ENCODE data around the gene USP21. TPM values are rescaled to one million over a fixed set of nuclear protein-coding genes. Genes with fewer than 3 reads are reported as not detected.

USP21 gene
- total RNA-seq, 2 donors from 2014 or later: 35.9 to 37.0 TPM

GRCh38 chr1:161153176-161153575 is 6.1 kb upstream of the USP21 start:
- DNase-seq (no peak), ATAC-seq (no peak)
- Mint-ChIP-seq H3K36me3 (ENCODE audit: low read depth) (peaks cover 6% of the 10 kb centered on the region), H3K4me3 (peak overlapping the region; percentile 98), H3K27ac (peak overlapping the region; percentile 99), H3K27me3 (no peaks in the 10 kb centered on the region), H3K4me1 (peaks cover 26% of the 10 kb centered on the region)
- H3K9me3 ChIP-seq (ENCODE audit: control insufficient read depth, low read length, poor library complexity, severe bottlenecking): no peaks in the 10 kb centered on the region

- peaks cover 32% of the 10 kb centered on the region for H3K4me1 Mint-ChIP-seq
- no peaks in the 10 kb centered on the region for H3K9me3 ChIP-seq (ENCODE audit: control insufficient read depth, low read length, poor library complexity, severe bottlenecking)
- peak within 1 kb of the TSS; percentile 98 for H3K4me3 Mint-ChIP-seq
- ATAC-seq: peak; percentile 93
- peak within 1 kb of the TSS; percentile 99 for H3K27ac Mint-ChIP-seq
- H3K27me3 Mint-ChIP-seq: no peaks in the 10 kb centered on the region
- peak; percentile 57 to 73 (median 69) for DNase-seq
- peaks cover 6% of the 10 kb centered on the region for H3K36me3 Mint-ChIP-seq (ENCODE audit: low read depth)
Observed at GRCh38 chr1:161153682-161154337, 5.5 kb upstream of the USP21 start, which contains the start of gene UFC1. TSS of gene UFC1 (plus strand) at chr1:161153978. CDS start at chr1:161153998, 20 bp downstream.

GRCh38 chr1:161157867-161158266 is 1.4 kb upstream of the USP21 start:
- ATAC-seq (no peak), DNase-seq (no peak)
- H3K9me3 ChIP-seq (ENCODE audit: control insufficient read depth, low read length, poor library complexity, severe bottlenecking): no peaks in the 10 kb centered on the region
- Mint-ChIP-seq H3K27me3 (no peaks in the 10 kb centered on the region), H3K4me1 (peaks cover 55% of the 10 kb centered on the region), H3K36me3 (ENCODE audit: low read depth) (peaks cover 9% of the 10 kb centered on the region), H3K4me3 (peak overlapping the region; percentile 93), H3K27ac (peak overlapping the region; percentile 97)

- Mint-ChIP-seq H3K27ac (peak overlapping the region; percentile 97), H3K36me3 (ENCODE audit: low read depth) (peaks cover 13% of the 10 kb centered on the region), H3K4me3 (peak overlapping the region; percentile 93), H3K4me1 (peaks cover 61% of the 10 kb centered on the region), H3K27me3 (no peaks in the 10 kb centered on the region)
- DNase-seq: no peak
- H3K9me3 ChIP-seq (ENCODE audit: control insufficient read depth, low read length, poor library complexity, severe bottlenecking): no peaks in the 10 kb centered on the region
- no peak for ATAC-seq
Observed at GRCh38 chr1:161158316-161159010, 837 bp upstream of the USP21 start.

GRCh38 chr1:161159913-161160243 is 578 bp downstream of the USP21 start:
- H3K9me3 ChIP-seq (ENCODE audit: control insufficient read depth, low read length, poor library complexity, severe bottlenecking): no peaks in the 10 kb centered on the region
- H3K27me3 Mint-ChIP-seq: no peaks in the 10 kb centered on the region
- peaks cover 12% of the 10 kb centered on the region for H3K36me3 Mint-ChIP-seq (ENCODE audit: low read depth)
- peaks cover 54% of the 10 kb centered on the region for H3K4me1 Mint-ChIP-seq
- peak overlapping the region; percentile 97 for H3K27ac Mint-ChIP-seq
- peak overlapping the region; percentile 93 for H3K4me3 Mint-ChIP-seq
- no peak for DNase-seq
- no peak for ATAC-seq

- peak overlapping the region; percentile 16 for H3K27ac Mint-ChIP-seq
- no peak for DNase-seq
- H3K36me3 Mint-ChIP-seq (ENCODE audit: low read depth): peaks cover 12% of the 10 kb centered on the region
Observed at GRCh38 chr1:161160671-161161145, 1.4 kb downstream of the USP21 start.

GRCh38 chr1:161161652-161162051 is 2.4 kb downstream of the USP21 start:
- peak overlapping the region; percentile 97 for H3K27ac Mint-ChIP-seq
- no peaks in the 10 kb centered on the region for H3K9me3 ChIP-seq (ENCODE audit: control insufficient read depth, low read length, poor library complexity, severe bottlenecking)
- no peaks in the 10 kb centered on the region for H3K27me3 Mint-ChIP-seq
- H3K4me3 Mint-ChIP-seq: peak overlapping the region; percentile 93
- H3K36me3 Mint-ChIP-seq (ENCODE audit: low read depth): peaks cover 12% of the 10 kb centered on the region
- DNase-seq: no peak
- ATAC-seq: no peak
- H3K4me1 Mint-ChIP-seq: peaks cover 55% of the 10 kb centered on the region

More at GRCh38 chr1:161160671-161161145, 1.4 kb downstream of the USP21 start:
- H3K4me3 Mint-ChIP-seq: peak overlapping the region; percentile 93
- no peaks in the 10 kb centered on the region for H3K9me3 ChIP-seq (ENCODE audit: control insufficient read depth, low read length, poor library complexity, severe bottlenecking)
- ATAC-seq: no peak
- H3K27me3 Mint-ChIP-seq: no peaks in the 10 kb centered on the region
- peaks cover 50% of the 10 kb centered on the region for H3K4me1 Mint-ChIP-seq

GRCh38 chr1:161162052-161162451 is 2.8 kb downstream of the USP21 start:
- H3K27ac Mint-ChIP-seq: peak overlapping the region; percentile 97
- H3K4me1 Mint-ChIP-seq: peaks cover 57% of the 10 kb centered on the region
- H3K9me3 ChIP-seq (ENCODE audit: control insufficient read depth, low read length, poor library complexity, severe bottlenecking): no peaks in the 10 kb centered on the region
- H3K27me3 Mint-ChIP-seq: no peaks in the 10 kb centered on the region
- peaks cover 11% of the 10 kb centered on the region for H3K36me3 Mint-ChIP-seq (ENCODE audit: low read depth)
- ATAC-seq (no peak), DNase-seq (no peak)
- no peak overlapping the region for H3K4me3 Mint-ChIP-seq

- H3K27me3 Mint-ChIP-seq: no peaks in the 10 kb centered on the region
- no peaks in the 10 kb centered on the region for H3K9me3 ChIP-seq (ENCODE audit: control insufficient read depth, low read length, poor library complexity, severe bottlenecking)
- DNase-seq (no peak), ATAC-seq (no peak)
- peaks cover 9% of the 10 kb centered on the region for H3K36me3 Mint-ChIP-seq (ENCODE audit: low read depth)
- no peak overlapping the region for H3K4me3 Mint-ChIP-seq
- peaks cover 58% of the 10 kb centered on the region for H3K4me1 Mint-ChIP-seq
- H3K27ac Mint-ChIP-seq: peak overlapping the region; percentile 97
Observed at GRCh38 chr1:161162806-161163205, 3.5 kb downstream of the USP21 start.

- DNase-seq: no peak
- no peaks in the 10 kb centered on the region for H3K9me3 ChIP-seq (ENCODE audit: control insufficient read depth, low read length, poor library complexity, severe bottlenecking)
- no peak for ATAC-seq
- Mint-ChIP-seq H3K4me1 (peaks cover 55% of the 10 kb centered on the region), H3K4me3 (peak overlapping the region; percentile 49), H3K36me3 (ENCODE audit: low read depth) (peaks cover 9% of the 10 kb centered on the region), H3K27me3 (no peaks in the 10 kb centered on the region), H3K27ac (peak overlapping the region; percentile 97)
Observed at GRCh38 chr1:161163793-161164192, 4.5 kb downstream of the USP21 start.

GRCh38 chr1:161164901-161165610 is 5.8 kb downstream of the USP21 start:
- H3K9me3 ChIP-seq (ENCODE audit: control insufficient read depth, low read length, poor library complexity, severe bottlenecking): no peaks in the 10 kb centered on the region
- ATAC-seq (no peak), DNase-seq (no peak)
- H3K4me3 Mint-ChIP-seq: peak overlapping the region; percentile 73
- H3K27me3 Mint-ChIP-seq: no peaks in the 10 kb centered on the region
- H3K27ac Mint-ChIP-seq: peak overlapping the region; percentile 97
- peaks cover 49% of the 10 kb centered on the region for H3K4me1 Mint-ChIP-seq
- H3K36me3 Mint-ChIP-seq (ENCODE audit: low read depth): peaks cover 7% of the 10 kb centered on the region

GRCh38 chr1:161165742-161166668 is 6.7 kb downstream of the USP21 start, which contains the start of gene PPOX:
TSS of gene PPOX (plus strand) at chr1:161166426. CDS start at chr1:161166848, 422 bp downstream.
- H3K27me3 Mint-ChIP-seq: no peaks in the 10 kb centered on the region
- peak within 1 kb of the TSS; percentile 97 for H3K27ac Mint-ChIP-seq
- H3K36me3 Mint-ChIP-seq (ENCODE audit: low read depth): peaks cover 8% of the 10 kb centered on the region
- peaks cover 46% of the 10 kb centered on the region for H3K4me1 Mint-ChIP-seq
- H3K9me3 ChIP-seq (ENCODE audit: control insufficient read depth, low read length, poor library complexity, severe bottlenecking): no peaks in the 10 kb centered on the region
- ATAC-seq (peak; percentile 92), DNase-seq (peak; percentile 80 to 87 (median 81))
- peak within 1 kb of the TSS; percentile 94 for H3K4me3 Mint-ChIP-seq
